Hippocampal formation (tissue), 2 donors: ENCODE measurements around the gene TRAF4.
"Not testable (repeated sequence)": the region's sequence is repeated elsewhere in the genome, so short reads cannot be mapped to it uniquely, and the experiment has no call there.

Experiments
- DNase-seq, 2 donors: peaks; one replicate each; lab custom pipeline; 2025; lab: John Stamatoyannopoulos, UW

The TRAF4 gene

GRCh38 chr17:28715217-28715616, 28.6 kb upstream of the TRAF4 start:
- no peak for DNase-seq

- no peak for DNase-seq
Observed at GRCh38 chr17:28716740-28717577, 26.9 kb upstream of the TRAF4 start.

- DNase-seq: peak in 1 of 2 donors; percentile 27
Observed at GRCh38 chr17:28717578-28718332, 26.1 kb upstream of the TRAF4 start, which contains the start of gene RAB34. TSS of gene RAB34 (minus strand) at chr17:28717868. CDS start at chr17:28717266, 602 bp downstream.

GRCh38 chr17:28718333-28719020, 25.3 kb upstream of the TRAF4 start:
- DNase-seq: no peak

GRCh38 chr17:28719021-28719433, 24.8 kb upstream of the TRAF4 start:
- DNase-seq: no peak

GRCh38 chr17:28720247-28720996, 23.4 kb upstream of the TRAF4 start:
- DNase-seq: no peak

GRCh38 chr17:28720997-28721329, 22.8 kb upstream of the TRAF4 start:
- not testable (repeated sequence) for DNase-seq

GRCh38 chr17:28722417-28723158, 21.2 kb upstream of the TRAF4 start:
- DNase-seq: no peak

- DNase-seq: no peak
Observed at GRCh38 chr17:28723159-28723835, 20.5 kb upstream of the TRAF4 start.

GRCh38 chr17:28723836-28724499, 19.8 kb upstream of the TRAF4 start:
- DNase-seq: not testable (repeated sequence)

GRCh38 chr17:28724500-28725165, 19.2 kb upstream of the TRAF4 start:
- no peak for DNase-seq

- DNase-seq: peak in 1 of 2 donors; percentile 10
Observed at GRCh38 chr17:28725166-28725659, 18.6 kb upstream of the TRAF4 start.

GRCh38 chr17:28725660-28726225, 18.1 kb upstream of the TRAF4 start:
- no peak for DNase-seq

GRCh38 chr17:28726226-28726626, 17.6 kb upstream of the TRAF4 start, which contains the start of gene TLCD1:
TSS of gene TLCD1 (minus strand) at chr17:28726233. CDS start at chr17:28726097, 136 bp downstream.
- peak; percentile 33 to 68 for DNase-seq

GRCh38 chr17:28726627-28727491, 17.0 kb upstream of the TRAF4 start:
- DNase-seq: peak; percentile 90 to 93

- peak; percentile 85 to 86 for DNase-seq
Observed at GRCh38 chr17:28728364-28729200, 15.2 kb upstream of the TRAF4 start, which contains the start of gene NEK8. TSS of gene NEK8 (plus strand) at chr17:28728788. CDS start at chr17:28728814, 26 bp downstream.

GRCh38 chr17:28729950-28730330, 13.9 kb upstream of the TRAF4 start:
- no peak for DNase-seq
